ENCODE data around the gene SLIRP.

DNA sequence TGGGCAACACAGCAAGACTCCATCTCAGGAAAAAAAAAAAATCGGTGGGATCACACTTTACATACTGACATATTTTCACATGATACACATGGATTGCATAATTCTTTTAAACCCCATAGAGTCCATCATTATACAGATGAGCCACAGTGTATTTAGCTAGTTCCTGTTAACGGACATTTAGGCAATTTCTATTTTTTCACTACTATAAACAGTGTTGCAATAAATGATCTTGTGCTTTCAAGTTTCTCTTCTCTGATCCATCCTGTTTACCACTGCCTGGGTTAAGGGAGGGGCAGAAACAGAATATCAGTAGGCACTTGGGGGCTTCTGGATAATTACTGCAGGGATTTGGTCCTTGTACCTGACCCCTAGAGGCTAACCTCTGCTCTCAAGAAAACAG is 48.1 kb upstream of the SLIRP start:
- TF ChIP-seq POLR2AphosphoS5 (IDR thresholded peaks at IDR 0.05) (peak in 1 of 4 donors; percentile 11), POLR2A (IDR thresholded peaks at IDR 0.05) (no peak), EP300 (IDR thresholded peaks at IDR 0.05) (peak in 2 of 4 donors; percentile 30 to 43)
